HL-60 (cell line): ENCODE data around the gene RPS19.
A peak's percentile ranks its signal among the peaks of the same experiment; 100 is the strongest.

Source experiments
- DNase-seq, 2 experiments: peaks; one replicate each; pipeline ENCODE4 v3.0.0-alpha.2; 2010 to 2020; ENCODE audit warnings: low read depth in 1 of 2, low spot score in 1 of 2
- H3K27ac ChIP-seq: fragments of 250-450 bp; sonication (Bioruptor Pico); replicated peaks from 2 replicates; pipeline ENCODE4 v1.5.1; 2020; ENCODE audit warnings: mild to moderate bottlenecking, moderate library complexity
- H3K27me3 ChIP-seq: fragments of 250-450 bp; sonication (Bioruptor Pico); 2 replicates; pipeline ENCODE4 v1.5.1; 2021; ENCODE audit warnings: mild to moderate bottlenecking, moderate library complexity; ENCODE audit not compliant: insufficient read depth, poor library complexity, severe bottlenecking
- H3K4me3 ChIP-seq: replicated peaks from 2 replicates; pipeline ENCODE4 v1.5.1; 2011; ENCODE audit warnings: mild to moderate bottlenecking, control low read depth, low read length; ENCODE audit not compliant: insufficient read depth
- GABPA ChIP-seq: IDR thresholded peaks from 2 replicates; pipeline ENCODE4 v1.6.1; 2012; ENCODE audit warnings: low read depth
- POLR2AphosphoS5 ChIP-seq: IDR thresholded peaks from 2 replicates; pipeline ENCODE4 v1.6.1; 2012; ENCODE audit warnings: low read depth
- REST ChIP-seq: IDR thresholded peaks from 2 replicates; pipeline ENCODE4 v1.6.1; 2012; ENCODE audit warnings: low read depth; ENCODE audit not compliant: insufficient replicate concordance
- SPI1 ChIP-seq: IDR thresholded peaks from 2 replicates; pipeline ENCODE4 v1.6.1; 2012; ENCODE audit warnings: low read depth, mild to moderate bottlenecking, borderline replicate concordance
- TF ChIP-seq, protein P1 (sequence below): IDR thresholded peaks from one replicate; pipeline ENCODE4 v1.5.1; 2011; ENCODE audit warnings: low read length, control low read depth, inconsistent platforms; ENCODE audit not compliant: insufficient read depth

RPS19 gene

GRCh38 chr19:41909706-41910105 lies 49.7 kb downstream of the RPS19 start:
- H3K27me3 ChIP-seq: peaks cover 29% of the 10 kb centered on the region
- TF ChIP-seq SPI1: no peak
- TF ChIP-seq, protein P1, sequence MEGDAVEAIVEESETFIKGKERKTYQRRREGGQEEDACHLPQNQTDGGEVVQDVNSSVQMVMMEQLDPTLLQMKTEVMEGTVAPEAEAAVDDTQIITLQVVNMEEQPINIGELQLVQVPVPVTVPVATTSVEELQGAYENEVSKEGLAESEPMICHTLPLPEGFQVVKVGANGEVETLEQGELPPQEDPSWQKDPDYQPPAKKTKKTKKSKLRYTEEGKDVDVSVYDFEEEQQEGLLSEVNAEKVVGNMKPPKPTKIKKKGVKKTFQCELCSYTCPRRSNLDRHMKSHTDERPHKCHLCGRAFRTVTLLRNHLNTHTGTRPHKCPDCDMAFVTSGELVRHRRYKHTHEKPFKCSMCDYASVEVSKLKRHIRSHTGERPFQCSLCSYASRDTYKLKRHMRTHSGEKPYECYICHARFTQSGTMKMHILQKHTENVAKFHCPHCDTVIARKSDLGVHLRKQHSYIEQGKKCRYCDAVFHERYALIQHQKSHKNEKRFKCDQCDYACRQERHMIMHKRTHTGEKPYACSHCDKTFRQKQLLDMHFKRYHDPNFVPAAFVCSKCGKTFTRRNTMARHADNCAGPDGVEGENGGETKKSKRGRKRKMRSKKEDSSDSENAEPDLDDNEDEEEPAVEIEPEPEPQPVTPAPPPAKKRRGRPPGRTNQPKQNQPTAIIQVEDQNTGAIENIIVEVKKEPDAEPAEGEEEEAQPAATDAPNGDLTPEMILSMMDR: no peak
- no peak for TF ChIP-seq REST
- no peak for TF ChIP-seq GABPA
- TF ChIP-seq POLR2AphosphoS5: no peak; the same call in 1 of the 2 replicates
- H3K4me3 ChIP-seq: no peak overlapping the region
- no peak for DNase-seq
- no peak overlapping the region for H3K27ac ChIP-seq

DNA sequence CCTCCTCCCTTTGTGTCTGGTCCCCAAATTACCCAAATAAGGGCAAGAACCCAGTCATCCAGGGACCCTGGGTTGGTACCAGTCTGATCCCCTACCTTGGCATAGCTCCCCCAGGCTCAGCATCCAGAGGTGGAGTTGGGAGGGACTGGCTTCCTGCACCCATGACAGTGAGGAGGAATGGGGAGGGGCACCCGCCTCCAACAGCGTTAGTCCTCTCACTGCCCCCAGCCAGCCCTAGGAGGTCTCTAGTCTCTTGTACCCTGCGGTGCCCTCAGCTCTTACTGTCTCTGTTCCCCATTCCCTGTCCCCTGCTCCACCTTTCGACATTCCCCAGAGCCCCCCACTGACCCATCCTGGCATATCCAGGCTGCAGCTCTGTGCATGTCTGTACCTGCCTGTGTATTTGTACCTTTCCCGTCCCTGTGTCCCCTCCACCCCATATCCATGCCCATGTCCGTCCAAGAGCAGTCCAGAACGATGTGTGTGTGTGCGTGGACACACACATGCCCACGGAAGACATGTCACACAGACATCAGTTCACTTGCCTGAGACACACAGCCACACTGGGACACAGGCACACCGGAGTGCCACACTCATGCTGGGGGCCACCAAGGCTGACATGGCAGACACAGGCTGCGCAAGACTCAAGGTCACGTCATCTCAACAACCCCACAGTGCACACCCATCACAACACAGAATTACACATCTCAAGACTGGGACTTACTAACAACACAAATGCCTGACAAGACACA lies 50.4 kb downstream of the RPS19 start:
- peak; percentile 42; the same call in 1 of the 2 replicates for TF ChIP-seq POLR2AphosphoS5
- TF ChIP-seq, protein P1: no peak
- Histone ChIP-seq H3K27me3 (peaks cover 33% of the 10 kb centered on the region), H3K27ac (no peak overlapping the region), H3K4me3 (no peak overlapping the region)
- DNase-seq: no peak

- Histone ChIP-seq H3K4me3 (no peak overlapping the region), H3K27ac (no peak overlapping the region), H3K27me3 (peaks cover 41% of the 10 kb centered on the region)
- TF ChIP-seq POLR2AphosphoS5 (peak; percentile 40), SPI1 (no peak)
- peak in 1 of 2 experiments; percentile 11 for DNase-seq
Observed at GRCh38 chr19:41910992-41911888, 51.2 kb downstream of the RPS19 start.

DNA sequence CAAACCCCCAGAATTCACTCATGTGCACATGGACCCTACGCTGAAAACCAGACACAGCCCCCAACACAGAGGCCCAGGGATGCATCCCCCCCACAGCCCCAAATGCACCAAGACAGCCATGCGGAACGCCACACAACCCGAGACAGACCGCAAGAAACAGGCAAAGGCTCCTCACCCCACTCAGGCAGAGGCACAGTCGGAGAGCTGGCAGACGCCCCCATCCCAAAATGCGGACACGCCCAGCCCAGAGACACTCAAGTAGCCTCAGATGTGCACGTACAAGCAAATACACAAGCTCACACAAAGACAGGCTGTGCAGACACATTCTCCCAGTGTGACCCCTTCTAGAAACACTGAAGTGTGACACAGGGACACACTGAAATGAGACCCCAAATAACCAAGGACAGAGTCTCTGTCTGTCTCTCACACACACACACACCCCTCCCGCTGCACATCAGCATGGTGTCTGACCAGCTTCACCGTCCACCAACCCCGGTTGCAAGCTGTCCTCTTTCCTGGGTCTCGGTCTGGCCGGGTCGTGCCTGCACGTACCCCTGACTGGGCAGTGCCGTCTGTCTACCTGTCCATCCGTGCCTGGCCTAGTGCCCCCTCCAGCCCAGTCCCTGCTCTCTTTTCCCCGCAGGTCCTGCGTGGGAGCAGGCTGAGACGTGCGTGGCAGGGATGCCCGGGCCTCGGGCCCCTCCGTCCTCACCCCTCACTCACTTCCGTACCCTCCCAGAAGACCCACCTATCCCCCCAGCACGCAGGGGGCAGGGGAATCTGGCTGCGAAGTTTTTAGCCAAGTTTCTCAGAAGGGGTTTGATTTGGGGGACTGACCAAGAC lies 52.1 kb downstream of the RPS19 start:
- peaks cover 48% of the 10 kb centered on the region for H3K27me3 ChIP-seq

More for the DNA sequence above, 52.1 kb downstream of the RPS19 start:
- H3K27ac ChIP-seq: no peak overlapping the region
- TF ChIP-seq REST (no peak), GABPA (no peak), POLR2AphosphoS5 (no peak), SPI1 (no peak)
- TF ChIP-seq, protein P1: no peak
- H3K4me3 ChIP-seq: no peak overlapping the region
- DNase-seq: no peak
